Gastrocnemius medialis (tissue), 4 donors: Measurements from ENCODE around the gene HSD17B14. TPM values are rescaled to one million over a fixed set of nuclear protein-coding genes. Genes with fewer than 3 reads are reported as not detected.

Source experiments
- ATAC-seq, 2 donors: fragments of 150-250 bp; one replicate each; pipeline ENCODE4 v1.9.1; 2016
- DNase-seq, 2 donors: peaks; one replicate each; pipeline ENCODE4 v3.0.0-alpha.2; 2019
- H3K27ac ChIP-seq, 4 donors: fragments of 200-600 bp; sonication (generic); 1 replicate in 1 of 4; 2 replicates in 3 of 4; pipeline ENCODE4 v1.5.1; 2016 to 2018; ENCODE audit warnings: mild to moderate bottlenecking in 2 of 4, moderate library complexity in 1 of 4
- H3K27me3 ChIP-seq, 3 donors: fragments of 200-600 bp; sonication (generic) in 2 of 3; 1 replicate in 1 of 3; 2 replicates in 2 of 3; pipeline versions ENCODE4 v1.5.1 to v1.6.0; 2016 to 2019; ENCODE audit warnings: mild to moderate bottlenecking in 1 of 3, moderate library complexity in 1 of 3
- H3K36me3 ChIP-seq, 2 donors: fragments of 200-600 bp; sonication (generic) in 1 of 2; one replicate each; pipeline ENCODE4 v1.5.1; 2017 to 2018
- H3K4me1 ChIP-seq, 2 donors: fragments of 200-600 bp; sonication (generic) in 1 of 2; one replicate each; pipeline ENCODE4 v1.5.1; 2016 to 2017; ENCODE audit warnings: mild to moderate bottlenecking in 2 of 2
- H3K4me3 ChIP-seq, 4 donors: fragments of 200-600 bp; sonication (generic) in 3 of 4; 1 replicate in 1 of 4; 2 replicates in 3 of 4; pipeline ENCODE4 v1.5.1; 2016 to 2019; ENCODE audit warnings: mild to moderate bottlenecking in 2 of 4
- H3K9me3 ChIP-seq, 3 donors: fragments of 200-600 bp; sonication (generic) in 2 of 3; 1 replicate in 1 of 3; 2 replicates in 2 of 3; pipeline ENCODE4 v1.5.1; 2016 to 2019
- POLR2A ChIP-seq, 2 donors: fragments of 450-650 bp; IDR thresholded peaks; one replicate each; pipeline ENCODE4 v1.6.1; 2017; ENCODE audit warnings: antibody characterized with exemption in 2 of 2, mild to moderate bottlenecking in 2 of 2, moderate library complexity in 2 of 2
- in situ Hi-C, 4 donors: fragments of 200-750 bp; cut with MboI; loops; one replicate each; pipeline versions ENCODE4 v1.15.0 to v1.8.0; 2017; ENCODE audit warnings: low sequenced_read_pairs in 4 of 4
- intact Hi-C: fragments of 100-400 bp; cut with DNase I; formaldehyde crosslinking; loops from one replicate; pipeline ENCODE4 v1.15.1; 2023; ENCODE audit warnings: low total_unique reads
- total RNA-seq, 4 donors: library from RNA; depleted of rRNA; stranded (reverse); fragments of >200 nt; gene quantifications; one replicate each; pipeline versions ENCODE4 v1.1.0 to v1.2.3, GENCODE V29; 2016
- TF ChIP-seq, protein P1 (sequence below), 5 experiments: fragments of 450-650 bp in 3 of 5; fragments of 200-600 bp in 2 of 5; sonication (generic) in 2 of 5; IDR thresholded peaks in 4 of 5; conservative IDR thresholded peaks in 1 of 5; 1 replicate in 4 of 5; 2 replicates in 1 of 5; pipeline ENCODE4 v1.5.1; 2016 to 2019; ENCODE audit warnings: antibody characterized with exemption in 5 of 5, mild to moderate bottlenecking in 3 of 5, moderate library complexity in 3 of 5

HSD17B14 gene
- total RNA-seq, 4 donors from 2014 or later: 1.2 to 1.9 (median 1.7) TPM; not detected in 1

DNA sequence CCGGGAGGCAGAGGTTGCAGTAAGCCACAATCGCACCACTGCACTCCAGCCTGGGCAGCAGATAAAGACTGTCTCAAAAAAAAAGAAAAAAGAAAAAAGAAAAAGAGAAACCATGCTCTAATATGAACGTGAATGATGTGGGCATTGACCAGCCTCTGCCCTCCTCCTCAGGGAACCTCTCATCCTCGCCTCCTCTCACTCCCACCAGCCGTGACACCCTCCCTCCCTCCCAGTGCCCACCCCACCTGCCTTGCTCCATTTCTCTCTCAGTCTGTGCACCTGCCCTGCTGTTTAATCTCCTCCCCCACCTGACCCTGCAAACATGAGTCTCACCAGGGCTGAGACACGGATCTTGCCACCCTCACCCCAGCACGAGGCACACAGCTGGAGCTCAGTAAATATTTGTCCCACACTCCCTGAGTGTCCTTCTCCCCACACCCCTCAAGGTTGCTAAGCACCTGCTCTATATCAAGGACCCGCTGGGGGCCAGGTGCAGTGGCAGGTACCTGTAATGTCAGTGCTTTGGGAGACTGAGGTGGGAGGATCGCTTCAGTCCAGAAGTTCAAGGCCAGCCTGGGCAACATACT is 18.0 kb downstream of the HSD17B14 start:
- intact Hi-C loops: loop anchor here (2.0 kb wide), 1 partner anchor 46 kb away; no protein-coding TSS in a partner anchor
- Histone ChIP-seq H3K36me3 (no peaks in the 10 kb centered on the region), H3K4me3 (no peak overlapping the region), H3K9me3 (no peaks in the 10 kb centered on the region), H3K4me1 (peaks cover 32 to 38% of the 10 kb centered on the region in 2 donors), H3K27me3 (no peaks in the 10 kb centered on the region), H3K27ac (peak overlapping the region; percentile 93 to 95 (median 93))
- in situ Hi-C loops: no loop called here
- peak in 1 of 2 donors; percentile 21 for DNase-seq
- TF ChIP-seq, protein P1, sequence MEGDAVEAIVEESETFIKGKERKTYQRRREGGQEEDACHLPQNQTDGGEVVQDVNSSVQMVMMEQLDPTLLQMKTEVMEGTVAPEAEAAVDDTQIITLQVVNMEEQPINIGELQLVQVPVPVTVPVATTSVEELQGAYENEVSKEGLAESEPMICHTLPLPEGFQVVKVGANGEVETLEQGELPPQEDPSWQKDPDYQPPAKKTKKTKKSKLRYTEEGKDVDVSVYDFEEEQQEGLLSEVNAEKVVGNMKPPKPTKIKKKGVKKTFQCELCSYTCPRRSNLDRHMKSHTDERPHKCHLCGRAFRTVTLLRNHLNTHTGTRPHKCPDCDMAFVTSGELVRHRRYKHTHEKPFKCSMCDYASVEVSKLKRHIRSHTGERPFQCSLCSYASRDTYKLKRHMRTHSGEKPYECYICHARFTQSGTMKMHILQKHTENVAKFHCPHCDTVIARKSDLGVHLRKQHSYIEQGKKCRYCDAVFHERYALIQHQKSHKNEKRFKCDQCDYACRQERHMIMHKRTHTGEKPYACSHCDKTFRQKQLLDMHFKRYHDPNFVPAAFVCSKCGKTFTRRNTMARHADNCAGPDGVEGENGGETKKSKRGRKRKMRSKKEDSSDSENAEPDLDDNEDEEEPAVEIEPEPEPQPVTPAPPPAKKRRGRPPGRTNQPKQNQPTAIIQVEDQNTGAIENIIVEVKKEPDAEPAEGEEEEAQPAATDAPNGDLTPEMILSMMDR (IDR thresholded peaks at IDR 0.05 in 4 of 5, conservative IDR thresholded peaks at IDR 0.05 in 1 of 5): no peak
- TF ChIP-seq POLR2A (IDR thresholded peaks at IDR 0.05): no peak
- ATAC-seq: no peak

DNA sequence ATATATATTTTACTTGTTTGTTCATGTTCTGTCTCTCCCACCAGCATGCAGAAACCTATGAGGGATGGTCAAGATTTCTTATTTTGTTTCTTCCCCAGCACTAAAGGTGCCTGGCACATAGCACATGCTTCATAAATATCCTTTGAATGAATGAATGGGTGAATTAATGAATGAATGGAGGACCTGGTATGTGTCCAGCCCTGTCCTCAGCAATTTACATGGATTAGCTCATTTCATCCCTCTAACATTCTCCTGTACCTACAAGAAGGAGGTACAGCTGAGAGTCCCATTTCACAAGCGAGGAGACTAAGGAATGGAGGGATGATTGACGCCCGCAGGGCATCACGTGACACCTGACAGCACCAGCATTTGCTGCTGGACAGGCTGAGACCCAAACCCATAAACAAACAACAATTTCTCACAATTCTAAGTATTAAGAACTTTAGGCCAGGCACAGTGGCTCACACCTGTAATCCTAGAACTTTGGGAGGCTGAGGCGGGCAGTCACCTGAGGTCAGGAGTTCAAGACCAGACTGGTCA is 18.6 kb downstream of the HSD17B14 start:
- no peak for DNase-seq
- ATAC-seq: no peak
- Histone ChIP-seq H3K9me3 (no peaks in the 10 kb centered on the region), H3K4me1 (peaks cover 33 to 45% of the 10 kb centered on the region in 2 donors), H3K36me3 (no peaks in the 10 kb centered on the region), H3K27ac (peak overlapping the region; percentile 93 to 95 (median 93)), H3K27me3 (no peaks in the 10 kb centered on the region), H3K4me3 (no peak overlapping the region)
- TF ChIP-seq POLR2A (IDR thresholded peaks at IDR 0.05): no peak
- TF ChIP-seq, protein P1 (IDR thresholded peaks at IDR 0.05 in 4 of 5, conservative IDR thresholded peaks at IDR 0.05 in 1 of 5): no peak
- intact Hi-C loops (loop anchor here (2.0 kb wide), 1 partner anchor 45 kb away; no protein-coding TSS in a partner anchor), in situ Hi-C loops (no loop called here)

DNA sequence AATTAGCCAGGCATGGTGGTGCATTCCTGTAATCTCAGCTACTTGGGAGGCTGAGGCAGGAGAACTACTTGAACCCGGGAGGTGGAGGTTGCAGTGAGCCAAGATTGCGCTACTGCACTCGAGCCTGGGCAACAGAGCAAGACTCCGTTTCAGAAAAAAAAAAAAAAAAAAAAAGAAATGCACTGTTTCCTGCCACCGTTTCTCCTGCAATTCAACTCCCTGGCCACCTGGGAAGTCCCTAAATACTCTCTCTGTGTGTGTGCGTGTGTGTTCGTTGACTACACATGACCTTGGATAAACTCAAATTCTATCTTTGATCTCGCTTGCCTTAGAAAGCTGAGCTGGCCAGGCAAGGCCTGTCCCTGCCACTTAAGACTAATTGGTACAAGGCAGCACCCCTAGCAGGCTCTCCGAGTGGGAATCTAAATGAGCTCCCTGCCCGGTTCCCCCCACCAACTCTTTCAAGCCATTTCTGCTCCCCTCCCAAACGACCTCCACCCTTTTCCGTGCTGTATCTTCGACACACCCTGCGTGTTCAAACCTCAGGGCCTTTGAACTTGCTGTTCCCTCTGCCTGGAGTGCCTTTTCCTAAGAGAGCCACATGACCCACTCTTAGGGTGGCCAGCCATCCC is 20.3 kb downstream of the HSD17B14 start:
- Histone ChIP-seq H3K4me3 (no peak overlapping the region), H3K27me3 (no peaks in the 10 kb centered on the region), H3K9me3 (no peaks in the 10 kb centered on the region), H3K27ac (peak overlapping the region; percentile 93 to 95 (median 93)), H3K36me3 (no peaks in the 10 kb centered on the region), H3K4me1 (peaks cover 37 to 49% of the 10 kb centered on the region in 2 donors)
- TF ChIP-seq, protein P1 (IDR thresholded peaks at IDR 0.05 in 4 of 5, conservative IDR thresholded peaks at IDR 0.05 in 1 of 5): peak in 3 of 5 experiments; percentile 10 to 36 (median 25)
- TF ChIP-seq POLR2A (IDR thresholded peaks at IDR 0.05): peak in 1 of 2 donors; percentile 38
- in situ Hi-C loops (no loop called here), intact Hi-C loops (no loop called here)
- ATAC-seq (peak; percentile 56 to 57), DNase-seq (peak; percentile 67 to 80)

DNA sequence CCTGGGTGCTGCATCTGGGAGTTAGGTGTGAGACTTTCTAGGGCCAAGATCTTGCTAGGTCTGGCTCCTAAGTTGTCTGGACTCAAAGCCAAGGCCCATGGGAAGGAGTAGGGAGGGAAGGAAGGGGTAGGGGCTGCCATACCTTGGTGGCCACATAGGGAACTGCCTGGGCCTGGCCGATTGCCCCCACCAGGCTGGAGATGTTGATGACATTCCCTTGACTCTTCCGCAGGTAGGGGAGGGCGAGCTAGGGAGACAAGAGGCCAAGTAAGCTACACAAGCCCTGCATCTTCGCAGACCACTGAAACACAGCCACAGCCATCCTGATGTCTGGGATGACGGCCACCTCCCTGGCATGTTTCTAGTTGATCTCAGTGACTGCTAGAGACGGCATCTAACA is 21.4 kb downstream of the HSD17B14 start:
- DNase-seq (no peak), ATAC-seq (no peak)
- no peak overlapping the region for H3K4me3 ChIP-seq
- peaks cover 36 to 49% of the 10 kb centered on the region in 2 donors for H3K4me1 ChIP-seq
- TF ChIP-seq, protein P1 (IDR thresholded peaks at IDR 0.05 in 4 of 5, conservative IDR thresholded peaks at IDR 0.05 in 1 of 5): no peak
- no peak for TF ChIP-seq POLR2A (IDR thresholded peaks at IDR 0.05)
- H3K36me3 ChIP-seq: no peaks in the 10 kb centered on the region
- no peaks in the 10 kb centered on the region for H3K9me3 ChIP-seq
- no peaks in the 10 kb centered on the region for H3K27me3 ChIP-seq
- intact Hi-C loops: no loop called here
- in situ Hi-C loops: no loop called here
- peak overlapping the region; percentile 93 to 95 (median 93) for H3K27ac ChIP-seq
